Spleen (tissue), 11 donors: ENCODE measurements around the gene CPT1B. TPM values are rescaled to one million over a fixed set of nuclear protein-coding genes. Genes with fewer than 3 reads are reported as not detected.
A peak's percentile ranks its signal among the peaks of the same experiment; 100 is the strongest.

Source experiments
- DNase-seq: peaks from one replicate; pipeline ENCODE4 v3.0.0-alpha.2; 2020
- H3K27ac ChIP-seq, 8 donors: fragments of 200-600 bp; sonication (generic) in 7 of 8; 1 replicate in 4 of 8; 2 replicates in 4 of 8; pipeline versions ENCODE4 v1.5.0 to v1.8.0; 2016 to 2021; ENCODE audit warnings: inconsistent platforms in 4 of 8, mild to moderate bottlenecking in 4 of 8, moderate library complexity in 1 of 8
- H3K27me3 ChIP-seq, 7 donors: fragments of 200-600 bp; sonication (generic) in 6 of 7; replicated peaks in 1 of 7; 1 replicate in 4 of 7; 2 replicates in 3 of 7; pipeline versions ENCODE4 v1.5.0 to v1.8.0; 2016 to 2021; ENCODE audit warnings: inconsistent platforms in 3 of 7, mild to moderate bottlenecking in 1 of 7
- H3K36me3 ChIP-seq, 6 donors: fragments of 200-600 bp; sonication (generic) in 5 of 6; 1 replicate in 4 of 6; 2 replicates in 2 of 6; pipeline versions ENCODE4 v1.5.0 to v1.8.0; 2016 to 2021; ENCODE audit warnings: inconsistent platforms in 2 of 6
- H3K4me1 ChIP-seq, 6 donors: fragments of 200-600 bp; sonication (generic) in 5 of 6; 1 replicate in 3 of 6; 2 replicates in 3 of 6; pipeline versions ENCODE4 v1.5.0 to v1.8.0; 2016 to 2021; ENCODE audit warnings: inconsistent platforms in 3 of 6
- H3K4me3 ChIP-seq, 8 donors: fragments of 200-600 bp; sonication (generic) in 7 of 8; 1 replicate in 4 of 8; 2 replicates in 4 of 8; pipeline versions ENCODE4 v1.5.0 to v1.8.0; 2016 to 2021; ENCODE audit warnings: inconsistent platforms in 4 of 8, mild to moderate bottlenecking in 4 of 8, moderate library complexity in 2 of 8
- H3K9me3 ChIP-seq, 8 donors: fragments of 200-600 bp; sonication (generic) in 7 of 8; 1 replicate in 4 of 8; 2 replicates in 4 of 8; pipeline versions ENCODE4 v1.5.0 to v1.8.0; 2016 to 2021; ENCODE audit warnings: inconsistent platforms in 4 of 8
- CTCF ChIP-seq, 11 experiments: fragments of 200-600 bp in 7 of 11; fragments of 450-650 bp in 4 of 11; sonication (generic) in 4 of 11; IDR thresholded peaks in 8 of 11; conservative IDR thresholded peaks in 3 of 11; 1 replicate in 7 of 11; 2 replicates in 4 of 11; pipeline versions ENCODE4 v1.4.0 to v1.8.0; 2016 to 2021; ENCODE audit warnings: antibody characterized with exemption in 11 of 11, inconsistent platforms in 4 of 11, mild to moderate bottlenecking in 1 of 11
- POLR2A ChIP-seq, 3 donors: fragments of 450-650 bp; IDR thresholded peaks; one replicate each; pipeline ENCODE4 v1.5.1; 2017; ENCODE audit warnings: antibody characterized with exemption in 3 of 3, mild to moderate bottlenecking in 1 of 3
- POLR2AphosphoS5 ChIP-seq, 3 donors: sonication (generic); formaldehyde crosslinking; IDR thresholded peaks; one replicate each; pipeline ENCODE4 v1.5.1; 2017; ENCODE audit warnings: antibody characterized with exemption in 3 of 3
- WGBS, 5 donors: extraction: QIAGEN DNeasy Blood & Tissue Kit in 3 of 5; methylation state at CpG; one replicate each; pipeline versions ENCODE4 v1.1.5 to v1.1.7; 2013 to 2018; 5-methylcytosine and 5-hydroxymethylcytosine counted together
- intact Hi-C: fragments of 100-400 bp; cut with DNase I; formaldehyde crosslinking; loops from one replicate; pipeline ENCODE4 v1.15.0; 2023; ENCODE audit warnings: low total_unique reads
- polyA plus RNA-seq, 3 donors: library from polyadenylated mRNA; stranded (reverse); fragments of 200-250 nt; gene quantifications; one replicate each; pipeline ENCODE4 v1.2.1, GENCODE V29; 2013
- total RNA-seq, 7 donors: library from RNA; depleted of rRNA in 3 of 7; stranded (reverse); fragments of >200 nt in 3 of 7; fragmentation: NEBNext Ultra II Directional in 4 of 7; extraction: Animal tissue kit (Norgen Biotek cat#: 25700) in 4 of 7; gene quantifications; one replicate each; pipeline versions ENCODE4 v1.1.0 to v1.2.1, GENCODE V29; 2016 to 2021
- donor health status: healthy with polysubstance abuse.
- donor health status: DM: no; HTN: no; CAD: no; lungs with moderate emphysema.
- donor health status: DM: no; HTN: no; CAD: no.
- donor health status: Bipolar disorder and iron deficiency.
- donor health status: healthy.
- donor health status: DM: no; HTN: no; CAD: no.
- donor health status: DM: yes; HTN: yes; CAD: no.

CPT1B gene
- total and polyA plus RNA-seq, 10 donors: 23.6 to 55.3 (median 34.3) TPM

- intact Hi-C loops: no loop called here
- no peaks in the 10 kb centered on the region for H3K27me3 ChIP-seq
- no peaks in the 10 kb centered on the region for H3K9me3 ChIP-seq
- H3K4me1 ChIP-seq: peaks cover under 1 to 3% (median 3%) of the 10 kb centered on the region in 6 donors
- H3K36me3 ChIP-seq: peaks cover 0 to 65% (median 32%) of the 10 kb centered on the region in 6 donors
- TF ChIP-seq POLR2AphosphoS5 (IDR thresholded peaks at IDR 0.05) (no peak), CTCF (IDR thresholded peaks at IDR 0.05 in 8 of 11, conservative IDR thresholded peaks at IDR 0.05 in 3 of 11) (no peak), POLR2A (IDR thresholded peaks at IDR 0.05) (no peak)
- 91 to 98% (median 93%) methylated on average over 7 of the region's 7 CpGs for WGBS, 5 donors
- no peak overlapping the region for H3K4me3 ChIP-seq
- H3K27ac ChIP-seq: no peak overlapping the region
- DNase-seq: no peak
Measured at GRCh38 chr22:50568626-50569025, 9.6 kb downstream of the CPT1B start.

GRCh38 chr22:50567721-50568252 is 10.4 kb downstream of the CPT1B start:
- intact Hi-C loops: no loop called here
- peaks cover 4 to 12% (median 9%) of the 10 kb centered on the region in 6 donors for H3K4me1 ChIP-seq
- no peaks in the 10 kb centered on the region for H3K9me3 ChIP-seq
- TF ChIP-seq POLR2A (IDR thresholded peaks at IDR 0.05): no peak
- no peak for TF ChIP-seq CTCF (IDR thresholded peaks at IDR 0.05 in 8 of 11, conservative IDR thresholded peaks at IDR 0.05 in 3 of 11)
- TF ChIP-seq POLR2AphosphoS5 (IDR thresholded peaks at IDR 0.05): no peak
- no peak overlapping the region for H3K4me3 ChIP-seq
- no peaks in the 10 kb centered on the region for H3K27me3 ChIP-seq
- DNase-seq: no peak
- 90 to 95% (median 93%) methylated on average over 7 of the region's 7 CpGs for WGBS, 5 donors
- peaks cover 0 to 57% (median 32%) of the 10 kb centered on the region in 6 donors for H3K36me3 ChIP-seq
- H3K27ac ChIP-seq: no peak overlapping the region

- Histone ChIP-seq H3K4me3 (no peak overlapping the region), H3K4me1 (peaks cover 4 to 15% (median 9%) of the 10 kb centered on the region in 6 donors), H3K9me3 (no peaks in the 10 kb centered on the region), H3K27ac (no peak overlapping the region), H3K36me3 (peaks cover 0 to 22% (median 9%) of the 10 kb centered on the region in 6 donors), H3K27me3 (no peaks in the 10 kb centered on the region)
- TF ChIP-seq POLR2AphosphoS5 (IDR thresholded peaks at IDR 0.05): no peak
- TF ChIP-seq POLR2A (IDR thresholded peaks at IDR 0.05): no peak
- TF ChIP-seq CTCF (IDR thresholded peaks at IDR 0.05 in 8 of 11, conservative IDR thresholded peaks at IDR 0.05 in 3 of 11): no peak
- intact Hi-C loops: no loop called here
- DNase-seq: no peak
- WGBS, 5 donors: 90 to 98% (median 94%) methylated on average over 11 of the region's 11 CpGs
Measured at GRCh38 chr22:50564289-50564688, 13.9 kb downstream of the CPT1B start.

GRCh38 chr22:50563413-50564160 is 14.6 kb downstream of the CPT1B start:
- Histone ChIP-seq H3K4me3 (peak overlapping the region; percentile 38 to 67 (median 55)), H3K27ac (peak overlapping the region in 7 of 8 donors; percentile 37 to 85 (median 68)), H3K27me3 (no peaks in the 10 kb centered on the region), H3K9me3 (no peaks in the 10 kb centered on the region), H3K4me1 (peaks cover 4 to 15% (median 9%) of the 10 kb centered on the region in 6 donors), H3K36me3 (peaks cover 0 to 15% (median 3%) of the 10 kb centered on the region in 6 donors)
- 28 to 39% (median 37%) methylated on average over 17 of the region's 17 CpGs for WGBS, 5 donors
- TF ChIP-seq POLR2A (IDR thresholded peaks at IDR 0.05) (no peak), POLR2AphosphoS5 (IDR thresholded peaks at IDR 0.05) (no peak)
- no peak for DNase-seq
- intact Hi-C loops: no loop called here
